GM04504 (cell line): ENCODE data around the gene YPEL2.
A peak's percentile ranks its signal among the peaks of the same experiment; 100 is the strongest.

Experiments
- DNase-seq: peaks from one replicate; pipeline ENCODE4 v3.0.0-alpha.2; 2012; ENCODE audit warnings: low read depth

YPEL2 gene

DNA sequence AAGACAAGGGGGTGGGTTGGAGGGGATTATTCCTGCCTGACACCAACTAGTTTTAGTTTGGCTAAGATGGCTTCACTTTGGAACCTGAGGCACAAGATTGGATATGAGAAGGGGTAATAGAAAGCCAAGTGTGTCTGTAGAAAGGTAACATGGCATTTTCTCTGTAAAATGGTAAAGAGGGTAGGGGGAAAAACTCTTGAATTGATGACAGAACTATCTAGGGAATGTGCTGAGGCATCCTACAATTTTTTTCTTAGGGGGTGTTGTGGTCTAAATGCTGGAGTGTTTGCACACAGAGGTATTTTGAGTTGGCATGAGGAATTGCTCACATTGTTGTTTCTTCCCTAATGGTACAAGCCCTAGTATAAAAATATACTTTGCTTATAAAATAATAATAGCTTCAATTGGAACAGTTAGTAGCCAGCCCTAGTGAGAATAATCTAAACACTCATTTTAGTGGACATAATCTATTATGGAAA lies 25.8 kb downstream of the YPEL2 start:
- no peak for DNase-seq

- no peak for DNase-seq
Observed at GRCh38 chr17:59357929-59358328, 26.5 kb downstream of the YPEL2 start.

DNA sequence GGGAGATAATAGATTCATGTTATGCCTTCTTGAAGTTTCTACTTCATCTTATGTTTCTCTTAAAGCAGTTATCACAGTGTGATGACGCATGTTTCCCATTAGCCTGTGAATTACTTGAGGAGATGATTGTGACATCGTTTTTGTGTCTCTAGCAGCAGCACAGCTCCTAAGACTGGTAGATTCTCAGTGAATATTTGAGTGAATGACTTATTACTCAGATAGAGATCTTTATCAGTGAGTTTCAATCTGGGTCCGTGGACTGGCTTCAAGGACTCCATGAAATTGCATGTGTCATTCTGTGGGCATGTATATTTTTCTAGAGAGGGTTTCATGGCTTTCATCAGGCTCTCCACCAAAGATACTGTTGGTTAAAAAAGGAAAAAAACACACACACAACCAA lies 29.9 kb downstream of the YPEL2 start:
- DNase-seq: peak; percentile 85

DNA sequence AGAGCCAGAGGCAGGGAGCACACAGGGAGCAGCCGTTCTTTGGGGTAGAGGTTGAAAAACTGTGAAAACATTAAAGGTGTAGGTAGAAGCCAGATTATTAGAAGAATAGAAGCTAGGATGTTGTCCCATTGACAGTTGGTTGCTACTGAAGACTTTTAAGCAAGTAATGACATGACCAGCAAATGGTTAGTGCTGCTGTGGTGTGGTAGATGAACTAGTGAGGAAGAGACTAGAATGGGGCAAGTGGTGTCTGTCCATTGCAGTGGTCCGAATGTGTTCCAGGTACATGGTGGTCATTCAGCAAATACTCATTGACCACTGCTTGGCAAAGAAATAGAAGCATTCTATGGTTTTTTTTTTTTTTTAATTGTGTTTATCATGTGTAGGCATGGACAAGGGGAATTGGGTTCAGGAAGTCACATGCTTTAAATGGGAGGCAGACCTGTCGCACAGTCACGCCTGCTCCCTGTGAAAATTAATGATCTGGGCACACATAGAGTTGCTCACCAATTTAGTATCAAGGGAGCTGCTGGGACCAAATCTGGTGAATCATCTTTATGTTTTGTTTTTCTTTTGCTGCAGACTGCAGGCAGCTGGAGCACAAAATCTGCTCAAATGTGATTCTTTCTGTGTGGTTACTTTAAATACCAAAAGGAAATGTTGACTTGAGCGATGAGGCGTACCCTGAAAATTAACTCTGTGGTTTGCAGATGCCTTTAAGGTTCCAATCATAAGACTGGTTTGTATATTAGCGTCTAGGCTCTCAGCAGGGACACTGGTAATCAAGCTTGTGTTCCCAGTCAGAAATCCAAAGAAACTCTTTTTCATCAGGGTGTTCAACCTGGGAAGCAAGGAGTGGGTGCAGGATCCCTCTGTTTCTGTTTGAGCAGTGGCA lies 30.7 kb downstream of the YPEL2 start:
- peak; percentile 83 for DNase-seq

- no peak for DNase-seq
Observed at GRCh38 chr17:59362811-59363205, 31.4 kb downstream of the YPEL2 start.

- DNase-seq: no peak
Observed at GRCh38 chr17:59365383-59365981, 34.0 kb downstream of the YPEL2 start.

DNA sequence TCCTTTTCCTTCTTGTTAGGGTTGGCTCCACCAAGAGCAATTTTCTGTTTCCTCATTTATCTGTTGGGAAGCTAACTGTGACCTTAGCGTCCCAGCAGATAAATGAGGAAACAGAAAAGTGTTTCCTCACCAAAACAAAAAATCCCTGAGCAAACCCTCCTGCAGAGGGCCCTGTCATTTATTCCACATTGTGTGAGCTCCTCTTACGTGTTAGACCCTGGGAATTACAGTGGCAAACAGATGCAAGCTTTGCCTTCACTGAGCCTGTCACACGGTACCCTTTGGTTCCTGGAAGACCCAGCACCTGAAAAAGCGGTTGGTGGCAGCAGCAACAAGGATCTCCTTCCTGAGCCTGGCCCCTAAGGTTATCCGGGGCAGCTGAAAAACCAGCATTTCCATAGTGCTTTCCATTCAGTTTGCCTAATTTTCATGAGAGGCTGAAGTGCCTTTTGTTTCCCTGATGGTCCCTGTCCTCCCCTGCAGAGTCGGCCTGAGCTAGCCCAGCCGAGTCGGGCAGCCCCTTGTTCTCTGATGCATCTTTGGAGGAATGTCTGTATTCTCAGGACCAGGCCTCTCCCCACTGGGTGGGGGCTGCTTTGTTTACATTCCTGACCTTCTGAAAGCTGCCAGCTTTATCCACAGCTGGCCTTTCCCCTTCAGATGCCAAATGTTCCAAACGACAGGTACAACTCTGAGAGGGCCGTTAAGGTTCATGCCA lies 34.7 kb downstream of the YPEL2 start:
- no peak for DNase-seq

DNA sequence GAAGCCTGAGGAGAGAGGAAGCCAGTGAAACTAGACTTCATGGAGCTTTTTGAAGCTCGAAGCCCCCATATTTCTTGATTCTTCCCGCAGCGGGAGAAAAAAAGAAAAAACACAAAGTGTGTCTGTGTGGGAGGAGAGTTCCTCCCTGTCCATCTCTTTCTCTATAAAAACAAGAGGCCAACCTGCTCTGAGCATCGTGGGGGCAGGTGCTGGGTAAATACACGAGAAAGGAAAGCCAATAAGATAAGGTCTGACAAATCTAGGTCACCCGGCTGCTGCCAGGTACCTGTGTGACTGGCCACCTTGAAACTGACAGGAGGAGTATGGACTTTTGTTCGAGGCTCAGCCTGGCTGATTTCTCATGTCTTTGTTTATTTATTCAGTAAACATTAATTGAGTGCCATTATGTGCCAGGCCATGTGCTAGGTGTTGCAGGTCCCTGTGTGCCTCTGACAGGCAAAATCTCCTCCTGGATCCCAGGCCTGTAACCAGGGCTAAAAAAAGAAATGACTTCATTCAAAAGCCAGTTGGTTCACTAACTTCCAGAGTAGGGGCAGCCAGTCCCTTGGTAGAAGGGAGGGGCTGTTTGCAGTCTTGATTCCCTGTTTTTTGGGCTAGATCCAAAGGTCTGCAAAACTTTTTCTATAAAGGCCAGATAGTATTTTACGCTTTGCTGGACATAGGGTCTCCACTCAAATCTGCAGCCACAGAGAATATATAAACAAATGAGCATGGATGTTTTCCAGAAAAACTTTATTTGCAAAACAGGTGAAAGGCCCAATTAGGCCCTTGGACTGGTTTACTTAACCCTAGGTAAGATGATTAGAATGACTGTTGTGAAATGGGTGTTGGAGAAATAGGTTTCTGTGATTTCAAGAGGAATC lies 35.6 kb downstream of the YPEL2 start:
- no peak for DNase-seq

DNA sequence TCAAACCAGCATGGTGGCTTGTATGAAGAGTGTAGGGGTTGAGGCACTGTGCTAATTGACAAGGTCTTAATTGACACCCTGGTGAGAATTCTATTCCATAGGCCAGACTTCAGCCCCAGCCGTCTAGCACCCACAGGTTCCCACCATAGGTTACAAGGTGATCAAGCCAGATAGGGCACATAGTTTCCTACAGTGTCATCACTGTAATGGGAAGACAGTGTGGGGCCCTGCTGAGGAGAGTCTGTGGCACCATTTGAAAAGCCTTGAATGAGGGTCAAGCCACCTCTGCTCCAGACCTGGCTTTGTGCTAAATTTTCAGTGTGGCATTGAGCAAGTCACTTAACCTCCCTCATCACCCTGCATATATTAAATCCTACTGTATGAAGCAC lies 36.2 kb downstream of the YPEL2 start:
- no peak for DNase-seq

DNA sequence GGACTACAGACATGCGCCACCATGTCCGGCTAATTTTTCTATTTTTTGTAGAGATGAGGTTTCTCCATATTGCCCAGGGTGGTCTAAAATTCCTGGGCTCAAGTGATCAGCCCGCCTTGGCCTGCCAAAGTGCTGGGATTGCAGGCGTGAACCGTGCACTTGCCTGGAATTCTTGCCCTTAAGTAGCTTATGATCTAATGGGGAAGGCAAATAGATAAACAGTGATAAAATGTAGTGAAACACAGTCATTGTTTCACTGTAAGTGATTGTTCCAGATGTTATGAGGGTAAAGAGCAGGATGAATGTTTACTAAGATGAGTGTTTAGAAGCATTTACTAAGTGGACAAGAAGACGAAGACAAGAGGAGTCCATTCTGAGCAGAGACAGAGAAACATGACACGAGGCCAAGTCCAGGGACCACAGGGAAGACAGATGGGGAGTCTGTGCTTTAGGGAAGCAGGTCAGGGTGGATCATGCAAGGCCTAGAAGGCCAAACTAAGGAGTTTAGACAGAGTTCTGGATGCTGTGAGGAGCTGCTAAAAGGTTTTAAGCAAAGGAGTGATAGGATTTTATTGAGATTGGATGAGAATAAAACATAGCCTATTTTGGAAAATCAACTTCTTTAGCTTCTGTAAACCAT lies 36.9 kb downstream of the YPEL2 start:
- DNase-seq: no peak

DNA sequence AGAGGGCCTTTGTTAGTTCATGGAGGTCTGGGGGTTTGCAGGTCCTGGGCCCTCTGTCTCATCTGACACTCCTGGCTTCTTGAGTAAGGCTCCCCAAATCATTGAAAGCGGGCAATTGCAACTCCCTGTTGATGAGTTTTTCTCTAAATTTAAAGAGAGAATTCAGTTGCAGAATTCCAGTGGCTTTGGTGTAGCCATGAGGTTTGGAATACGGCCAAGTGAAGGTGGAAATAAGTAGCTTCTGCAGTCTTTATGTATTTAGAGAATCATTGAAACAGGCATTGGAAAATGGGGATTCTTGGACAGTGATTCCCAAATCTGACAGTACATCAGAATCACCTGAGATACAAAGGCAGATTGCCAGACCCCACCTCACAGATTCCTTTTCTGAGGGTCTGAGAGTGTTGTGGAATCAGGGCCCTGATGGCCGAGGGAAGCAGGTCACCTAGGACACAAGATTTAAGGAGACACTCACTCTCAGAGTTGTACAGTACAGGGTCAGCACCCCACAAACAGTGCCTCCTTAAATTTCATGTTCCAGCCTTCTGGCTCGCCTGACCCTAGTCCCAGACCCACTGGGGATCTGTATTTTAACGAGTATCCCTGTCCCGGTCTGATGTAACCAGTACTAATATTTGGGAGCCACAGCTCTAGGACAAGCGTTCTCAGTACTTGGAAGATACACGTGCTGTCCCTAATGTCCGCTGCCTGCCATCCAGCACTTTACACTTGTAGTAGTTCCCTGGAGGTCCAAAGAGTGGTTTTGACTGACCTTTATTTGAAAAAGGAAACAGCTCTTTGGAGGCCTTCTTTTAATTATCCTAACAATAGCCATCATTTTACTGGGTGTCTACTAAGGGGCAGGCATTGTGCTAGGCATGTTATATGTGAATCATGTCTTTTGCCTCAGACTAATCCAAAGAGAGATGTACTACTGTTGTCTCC lies 37.8 kb downstream of the YPEL2 start:
- DNase-seq: no peak

GRCh38 chr17:59370593-59371299 lies 39.3 kb downstream of the YPEL2 start:
- DNase-seq: no peak

DNA sequence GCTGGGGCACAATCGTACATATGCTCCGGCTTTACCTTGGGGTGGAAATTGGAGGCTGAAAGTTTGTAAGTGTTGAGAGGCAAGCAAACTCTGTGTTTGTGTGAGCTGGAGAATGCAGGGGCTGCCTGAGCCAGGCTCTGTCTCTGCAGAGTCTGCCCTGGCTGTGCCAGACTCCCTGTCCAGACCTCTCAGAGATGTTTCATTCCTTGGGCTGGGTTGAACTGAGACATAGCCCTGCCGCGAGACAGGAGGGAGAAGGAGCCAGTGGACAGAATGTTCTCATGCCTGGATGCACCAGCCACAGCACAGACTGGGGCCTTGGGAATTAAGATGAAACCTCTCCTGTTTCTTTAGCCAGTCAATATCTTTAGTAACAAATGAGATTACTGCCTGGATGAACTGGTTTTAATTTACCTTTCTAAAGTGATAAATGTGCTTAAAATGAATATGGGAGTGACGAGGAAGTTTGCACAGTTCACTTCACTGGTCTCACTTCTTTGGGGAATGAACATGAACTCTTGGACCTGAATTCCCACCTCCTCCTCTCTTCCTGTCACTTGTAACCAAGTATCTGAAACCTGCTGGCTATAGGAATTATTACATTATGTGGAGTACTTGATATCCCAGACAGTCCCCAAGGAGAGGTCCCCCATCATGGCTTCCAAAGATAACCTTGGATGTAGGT lies 40.1 kb downstream of the YPEL2 start:
- no peak for DNase-seq

GRCh38 chr17:59372138-59372751 lies 40.8 kb downstream of the YPEL2 start:
- peak; percentile 46 for DNase-seq

GRCh38 chr17:59373882-59374495 lies 42.5 kb downstream of the YPEL2 start:
- DNase-seq: peak; percentile 53

DNA sequence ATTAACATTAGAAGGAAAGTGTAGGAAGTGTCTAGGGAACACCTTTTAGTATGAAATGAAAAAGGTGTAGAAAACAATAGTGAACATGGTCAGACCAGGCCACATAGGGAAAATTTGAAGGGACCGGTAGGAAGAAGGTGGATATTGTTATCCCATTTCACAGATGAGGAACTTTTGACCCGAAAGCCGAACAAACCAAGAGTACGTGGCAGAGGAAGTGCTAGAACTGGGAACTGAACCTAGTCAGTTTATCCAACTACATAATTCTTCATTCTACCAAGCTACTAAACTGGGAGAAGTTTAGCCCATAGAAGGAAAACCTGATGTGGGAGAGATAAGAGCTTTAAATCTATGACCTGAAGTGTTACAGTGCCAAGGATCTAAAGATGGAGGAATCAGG lies 43.2 kb downstream of the YPEL2 start:
- no peak for DNase-seq

DNA sequence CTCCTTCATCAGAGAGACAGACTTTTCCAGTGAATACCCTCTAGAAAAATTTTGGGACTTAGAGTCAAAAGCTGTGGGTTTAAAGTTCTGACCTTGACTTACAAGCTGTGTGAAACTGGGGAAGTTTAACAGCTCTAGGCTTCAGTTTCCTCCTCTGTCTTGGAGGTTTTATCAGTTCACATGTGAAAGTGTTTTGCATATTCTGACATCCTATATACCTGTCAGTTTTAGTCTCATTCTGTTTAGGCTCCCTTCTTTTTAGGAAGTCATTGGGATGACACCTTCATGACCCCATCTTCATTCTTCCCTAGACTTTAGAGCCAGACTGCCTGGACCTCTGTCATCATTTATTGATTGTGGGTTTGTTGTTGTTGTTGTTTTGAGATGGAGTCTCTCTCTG lies 44.4 kb downstream of the YPEL2 start:
- DNase-seq: no peak

DNA sequence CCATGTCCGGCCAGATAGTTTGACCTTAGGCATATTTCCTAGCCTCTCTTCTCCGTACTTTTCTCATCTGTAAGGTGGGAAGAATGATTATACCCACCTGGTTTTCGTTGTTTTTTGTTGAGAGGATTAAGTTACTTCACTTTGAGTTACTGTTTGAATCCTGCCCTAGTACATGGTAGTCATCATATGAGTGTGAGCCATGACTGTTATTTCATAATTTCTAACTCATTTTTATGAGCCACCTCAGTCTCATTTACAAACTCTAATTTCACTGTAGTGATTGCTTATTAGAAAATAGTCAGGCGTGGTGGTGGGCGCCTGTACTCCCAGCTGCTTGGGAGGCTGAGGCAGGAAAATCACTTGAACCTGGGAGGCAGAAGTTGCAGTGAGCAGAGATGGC lies 45.1 kb downstream of the YPEL2 start:
- DNase-seq: no peak
